ENCODE measurements around the gene KRTAP22-2.

Gene KRTAP22-2

GRCh38 chr21:30590297-30590696, at the start of gene KRTAP22-2:
Gene KRTAP22-2, minus strand, starts transcription at chr21:30590397.
- Histone ChIP-seq H2AFZ (ENCODE audit: low read depth, low read length) (no peak within 1 kb of the TSS), H4K20me1 (ENCODE audit: insufficient read depth, low read length) (no peaks in the 10 kb centered on the region), H3K4me3 (ENCODE audit: low read length) (no peak within 1 kb of the TSS), H3K4me2 (ENCODE audit: low read length) (no peak within 1 kb of the TSS), H3K36me3 (replicated peaks; ENCODE audit: low read depth, low read length) (no peaks in the 10 kb centered on the region), H3K9me3 (ENCODE audit: insufficient read depth, low read length) (no peaks in the 10 kb centered on the region), H3K9ac (ENCODE audit: low read length) (no peak within 1 kb of the TSS), H3K79me2 (ENCODE audit: low read length) (no peaks in the 10 kb centered on the region), H3K27ac (ENCODE audit: low read length) (no peak within 1 kb of the TSS), H3K27me3 (ENCODE audit: low read depth, low read length) (no peaks in the 10 kb centered on the region), H3K4me1 (ENCODE audit: low read length) (no peaks in the 10 kb centered on the region)
- TF ChIP-seq EZH2phosphoT487 (IDR thresholded peaks at IDR 0.05; ENCODE audit: low read depth) (no peak), CTCF (IDR thresholded peaks at IDR 0.05; ENCODE audit: low read depth, low read length) (no peak)

GRCh38 chr21:30638686-30639085, 48.5 kb upstream of the KRTAP22-2 start:
- H3K36me3 ChIP-seq (replicated peaks; ENCODE audit: low read depth, low read length): no peaks in the 10 kb centered on the region
- H3K79me2 ChIP-seq (ENCODE audit: low read length): no peaks in the 10 kb centered on the region
- H3K4me3 ChIP-seq (ENCODE audit: low read length): no peak overlapping the region
- no peak overlapping the region for H3K27ac ChIP-seq (ENCODE audit: low read length)
- H3K27me3 ChIP-seq (ENCODE audit: low read depth, low read length): no peaks in the 10 kb centered on the region
- no peaks in the 10 kb centered on the region for H3K9me3 ChIP-seq (ENCODE audit: insufficient read depth, low read length)
- no peak overlapping the region for H3K9ac ChIP-seq (ENCODE audit: low read length)
- no peaks in the 10 kb centered on the region for H4K20me1 ChIP-seq (ENCODE audit: insufficient read depth, low read length)
- no peaks in the 10 kb centered on the region for H3K4me1 ChIP-seq (ENCODE audit: low read length)
- no peak for TF ChIP-seq CTCF (IDR thresholded peaks at IDR 0.05; ENCODE audit: low read depth, low read length)
- no peak overlapping the region for H3K4me2 ChIP-seq (ENCODE audit: low read length)
- H2AFZ ChIP-seq (ENCODE audit: low read depth, low read length): no peak overlapping the region

GRCh38 chr21:30634906-30635305, 44.7 kb upstream of the KRTAP22-2 start, which contains the start of gene KRTAP20-2:
Gene KRTAP20-2, plus strand, starts transcription at chr21:30635206. Its CDS starts 58 bp downstream, at chr21:30635264.
- Histone ChIP-seq H3K27me3 (ENCODE audit: low read depth, low read length) (no peaks in the 10 kb centered on the region), H3K4me3 (ENCODE audit: low read length) (no peak within 1 kb of the TSS), H3K9me3 (ENCODE audit: insufficient read depth, low read length) (no peaks in the 10 kb centered on the region), H2AFZ (ENCODE audit: low read depth, low read length) (no peak within 1 kb of the TSS), H3K9ac (ENCODE audit: low read length) (no peak within 1 kb of the TSS), H3K36me3 (replicated peaks; ENCODE audit: low read depth, low read length) (no peaks in the 10 kb centered on the region), H3K27ac (ENCODE audit: low read length) (no peak within 1 kb of the TSS), H4K20me1 (ENCODE audit: insufficient read depth, low read length) (no peaks in the 10 kb centered on the region), H3K4me1 (ENCODE audit: low read length) (no peaks in the 10 kb centered on the region), H3K79me2 (ENCODE audit: low read length) (no peaks in the 10 kb centered on the region), H3K4me2 (ENCODE audit: low read length) (no peak within 1 kb of the TSS)
- TF ChIP-seq EZH2phosphoT487 (IDR thresholded peaks at IDR 0.05; ENCODE audit: low read depth) (no peak), CTCF (IDR thresholded peaks at IDR 0.05; ENCODE audit: low read depth, low read length) (no peak)

- no peaks in the 10 kb centered on the region for H3K79me2 ChIP-seq (ENCODE audit: low read length)
- no peaks in the 10 kb centered on the region for H3K27me3 ChIP-seq (ENCODE audit: low read depth, low read length)
- H3K9ac ChIP-seq (ENCODE audit: low read length): no peak overlapping the region
Observed at GRCh38 chr21:30629200-30629599, 39.0 kb upstream of the KRTAP22-2 start.

More at GRCh38 chr21:30629200-30629599, 39.0 kb upstream of the KRTAP22-2 start:
- no peak overlapping the region for H3K27ac ChIP-seq (ENCODE audit: low read length)
- no peaks in the 10 kb centered on the region for H4K20me1 ChIP-seq (ENCODE audit: insufficient read depth, low read length)
- H2AFZ ChIP-seq (ENCODE audit: low read depth, low read length): no peak overlapping the region; the same call in 1 of the 2 replicates
- no peak overlapping the region for H3K4me2 ChIP-seq (ENCODE audit: low read length)
- no peak overlapping the region for H3K4me3 ChIP-seq (ENCODE audit: low read length)
- no peaks in the 10 kb centered on the region for H3K4me1 ChIP-seq (ENCODE audit: low read length)
- H3K36me3 ChIP-seq (replicated peaks; ENCODE audit: low read depth, low read length): no peaks in the 10 kb centered on the region
- no peaks in the 10 kb centered on the region for H3K9me3 ChIP-seq (ENCODE audit: insufficient read depth, low read length)
- TF ChIP-seq EZH2phosphoT487 (IDR thresholded peaks at IDR 0.05; ENCODE audit: low read depth): no peak
- TF ChIP-seq CTCF (IDR thresholded peaks at IDR 0.05; ENCODE audit: low read depth, low read length): no peak

All from OCI-LY3 (cell line).